Lung (tissue), 12 donors: ENCODE results near the gene TSPAN2. TPM values are rescaled to one million over a fixed set of nuclear protein-coding genes. Genes with fewer than 3 reads are reported as not detected.

Experiments
- ATAC-seq: fragments of 200-7000 bp; cut with Tn5 transposase; one replicate; pipeline ENCODE4 v1.9.1; 2020; ENCODE audit warnings: moderate number of reproducible peaks; ENCODE audit not compliant: insufficient read depth, low FRiP score
- DNase-seq, 3 donors: peaks; one replicate each; pipeline ENCODE4 v3.0.0-alpha.2; 2013 to 2017
- H3K27ac ChIP-seq, 2 donors: one replicate each; pipeline ENCODE4 v1.5.1; 2013; ENCODE audit warnings: mild to moderate bottlenecking in 2 of 2, moderate library complexity in 2 of 2, control low read depth in 1 of 2, inconsistent platforms in 1 of 2, low read depth in 1 of 2, low read length in 1 of 2
- H3K27me3 ChIP-seq, 3 donors: one replicate each; pipeline ENCODE4 v1.5.1; 2013; ENCODE audit warnings: low read length in 2 of 3; ENCODE audit not compliant: control insufficient read depth in 3 of 3, insufficient read depth in 3 of 3
- H3K36me3 ChIP-seq, 4 donors: one replicate each; pipeline ENCODE4 v1.5.1; 2013; ENCODE audit warnings: low read length in 4 of 4, mild to moderate bottlenecking in 1 of 4, moderate library complexity in 1 of 4; ENCODE audit not compliant: control insufficient read depth in 4 of 4, insufficient read depth in 4 of 4
- H3K4me1 ChIP-seq, 5 donors: one replicate each; pipeline ENCODE4 v1.5.1; 2013; ENCODE audit warnings: low read length in 5 of 5, mild to moderate bottlenecking in 2 of 5, moderate library complexity in 1 of 5; ENCODE audit not compliant: control insufficient read depth in 5 of 5, insufficient read depth in 5 of 5
- H3K4me3 ChIP-seq: one replicate; pipeline ENCODE4 v1.5.1; 2013; ENCODE audit warnings: mild to moderate bottlenecking, control low read depth, moderate library complexity
- H3K9ac ChIP-seq, 2 donors: one replicate each; pipeline ENCODE4 v1.5.1; 2013; ENCODE audit warnings: low read length in 2 of 2, control low read depth in 1 of 2; ENCODE audit not compliant: insufficient read depth in 1 of 2
- H3K9me3 ChIP-seq, 4 donors: one replicate each; pipeline ENCODE4 v1.5.1; 2013; ENCODE audit warnings: low read length in 3 of 4, mild to moderate bottlenecking in 1 of 4, moderate library complexity in 1 of 4; ENCODE audit not compliant: control insufficient read depth in 4 of 4, insufficient read depth in 3 of 4
- WGBS, 2 donors: extraction: QIAGEN DNeasy Blood & Tissue Kit; methylation state at CpG; one replicate each; pipeline ENCODE4 v1.1.7; 2013; 5-methylcytosine and 5-hydroxymethylcytosine counted together
- polyA plus RNA-seq, 2 donors: library from polyadenylated mRNA; stranded (reverse); fragments of 200-250 nt; gene quantifications; one replicate each; pipeline ENCODE4 v1.2.1, GENCODE V29; 2013
- total RNA-seq, 2 donors: library from RNA; depleted of rRNA in 1 of 2; stranded (reverse); fragments of >200 nt in 1 of 2; gene quantifications; one replicate each; pipeline ENCODE4 v1.2.1, GENCODE V29; 2014 to 2021
- TF ChIP-seq, protein P1 (sequence below): IDR thresholded peaks from 2 replicates; pipeline ENCODE4 v1.5.1; 2012; ENCODE audit warnings: mild to moderate bottlenecking; ENCODE audit errors: control extremely low read depth, extremely low read depth
- donor health status: control.
- donor health status: control.
- donor health status: Bipolar disorder and iron deficiency.
- donor health status: healthy.
- donor health status: DM: yes; HTN: yes; CAD: no.

The TSPAN2 gene
- total and polyA plus RNA-seq, 4 donors = 1.5 to 10.4 (median 8.2) TPM

DNA sequence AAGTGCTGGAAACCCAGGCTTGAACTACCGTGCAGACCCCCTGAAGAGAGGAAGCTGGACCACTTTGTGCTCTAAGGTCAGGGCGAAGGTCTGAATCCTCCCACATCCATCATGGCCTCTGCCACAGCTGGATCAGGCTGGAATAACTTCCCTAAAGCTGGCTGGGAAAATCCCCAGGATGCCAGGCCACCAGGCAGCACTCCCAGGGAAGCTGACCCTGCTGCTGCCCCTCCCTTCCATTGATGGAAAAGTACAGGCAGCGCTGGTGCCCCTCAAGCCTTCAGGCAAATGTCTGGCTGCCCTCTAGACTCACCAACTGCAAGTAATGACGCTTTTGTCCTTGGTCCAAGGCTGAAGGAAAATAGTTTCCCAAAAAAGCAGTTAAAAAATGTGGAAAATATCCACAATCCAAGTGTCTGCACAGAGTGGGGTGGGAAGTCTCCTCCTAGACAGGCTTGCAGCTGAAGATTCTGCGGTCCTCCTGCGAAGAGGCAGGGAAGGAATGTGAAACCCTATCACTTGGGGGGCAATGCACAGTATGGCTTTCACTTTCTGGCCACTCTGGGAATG is 39.9 kb upstream of the TSPAN2 start:
- 79 to 86% methylated on average over 6 of the region's 6 CpGs for WGBS, 2 donors
- H3K4me3 ChIP-seq = no peak overlapping the region
- H3K27ac ChIP-seq = no peak overlapping the region
- TF ChIP-seq, protein P1, sequence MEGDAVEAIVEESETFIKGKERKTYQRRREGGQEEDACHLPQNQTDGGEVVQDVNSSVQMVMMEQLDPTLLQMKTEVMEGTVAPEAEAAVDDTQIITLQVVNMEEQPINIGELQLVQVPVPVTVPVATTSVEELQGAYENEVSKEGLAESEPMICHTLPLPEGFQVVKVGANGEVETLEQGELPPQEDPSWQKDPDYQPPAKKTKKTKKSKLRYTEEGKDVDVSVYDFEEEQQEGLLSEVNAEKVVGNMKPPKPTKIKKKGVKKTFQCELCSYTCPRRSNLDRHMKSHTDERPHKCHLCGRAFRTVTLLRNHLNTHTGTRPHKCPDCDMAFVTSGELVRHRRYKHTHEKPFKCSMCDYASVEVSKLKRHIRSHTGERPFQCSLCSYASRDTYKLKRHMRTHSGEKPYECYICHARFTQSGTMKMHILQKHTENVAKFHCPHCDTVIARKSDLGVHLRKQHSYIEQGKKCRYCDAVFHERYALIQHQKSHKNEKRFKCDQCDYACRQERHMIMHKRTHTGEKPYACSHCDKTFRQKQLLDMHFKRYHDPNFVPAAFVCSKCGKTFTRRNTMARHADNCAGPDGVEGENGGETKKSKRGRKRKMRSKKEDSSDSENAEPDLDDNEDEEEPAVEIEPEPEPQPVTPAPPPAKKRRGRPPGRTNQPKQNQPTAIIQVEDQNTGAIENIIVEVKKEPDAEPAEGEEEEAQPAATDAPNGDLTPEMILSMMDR = no peak
- no peak overlapping the region for H3K9ac ChIP-seq
- DNase-seq = no peak
- peaks cover 0 to under 1% (median 0%) of the 10 kb centered on the region in 4 donors for H3K9me3 ChIP-seq
- H3K36me3 ChIP-seq = no peaks in the 10 kb centered on the region
- no peaks in the 10 kb centered on the region for H3K27me3 ChIP-seq
- ATAC-seq = no peak
- no peaks in the 10 kb centered on the region for H3K4me1 ChIP-seq

- ATAC-seq (no peak), DNase-seq (no peak)
- Histone ChIP-seq H3K9ac (no peak overlapping the region), H3K36me3 (no peaks in the 10 kb centered on the region), H3K27me3 (no peaks in the 10 kb centered on the region), H3K27ac (no peak overlapping the region), H3K4me1 (no peaks in the 10 kb centered on the region), H3K4me3 (no peak overlapping the region), H3K9me3 (peaks cover 0 to 2% (median 0%) of the 10 kb centered on the region in 4 donors)
- 95 to 96% methylated on average over 1 of the region's 1 CpG for WGBS, 2 donors
- TF ChIP-seq, protein P1 = no peak
Measured at GRCh38 chr1:115127539-115127938, 38.2 kb upstream of the TSPAN2 start.

DNA sequence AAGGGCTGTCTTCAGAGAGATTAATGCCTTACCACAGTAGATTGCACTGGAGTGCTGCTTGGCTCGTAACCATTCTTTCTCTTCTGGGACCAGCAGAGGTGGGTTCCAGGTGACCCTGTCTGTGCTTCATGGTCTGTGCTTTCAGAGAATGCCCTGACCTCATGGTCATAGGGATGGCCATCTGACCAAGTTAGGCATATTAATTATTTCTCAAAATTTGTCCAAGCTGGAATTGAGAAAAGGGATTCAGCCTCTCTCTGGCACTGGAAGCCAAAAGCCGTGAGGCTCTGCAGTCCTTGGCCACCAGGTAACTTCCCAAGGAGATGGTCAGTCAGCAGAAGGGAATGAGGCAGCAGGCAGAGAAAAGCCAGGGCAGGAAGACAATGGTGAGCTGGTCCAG is 37.2 kb upstream of the TSPAN2 start:
- Histone ChIP-seq H3K4me1 (no peaks in the 10 kb centered on the region), H3K9me3 (peaks cover 0 to 6% (median 3%) of the 10 kb centered on the region in 4 donors), H3K27ac (no peak overlapping the region), H3K4me3 (no peak overlapping the region), H3K36me3 (no peaks in the 10 kb centered on the region), H3K9ac (no peak overlapping the region), H3K27me3 (no peaks in the 10 kb centered on the region)
- DNase-seq (no peak), ATAC-seq (no peak)
- 90 to 95% methylated on average over 2 of the region's 2 CpGs for WGBS, 2 donors
- TF ChIP-seq, protein P1 = no peak

DNA sequence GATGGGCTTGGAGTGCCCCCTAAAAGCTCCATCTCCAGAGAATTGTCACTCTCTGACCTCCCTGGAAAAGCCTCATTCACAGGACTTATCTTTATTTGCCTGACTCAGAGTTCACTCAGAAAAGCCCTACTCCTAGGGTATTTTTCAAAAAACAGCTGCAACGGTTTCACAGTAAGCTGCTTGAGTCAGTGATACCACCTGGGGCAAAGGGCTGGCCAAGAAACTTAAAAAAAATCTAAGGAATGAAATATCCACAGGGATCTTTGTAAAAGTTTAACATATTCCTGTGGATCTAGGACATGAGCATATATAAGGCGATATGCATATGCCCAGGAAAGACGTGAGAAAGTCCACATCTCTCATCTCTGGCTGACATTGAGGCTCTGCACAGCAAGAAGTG is 33.8 kb upstream of the TSPAN2 start:
- WGBS, 2 donors = 75 to 80% methylated on average over 3 of the region's 3 CpGs
- TF ChIP-seq, protein P1 = no peak
- no peak for ATAC-seq

More for the DNA sequence above, 33.8 kb upstream of the TSPAN2 start:
- H3K27ac ChIP-seq = no peak overlapping the region
- no peaks in the 10 kb centered on the region for H3K36me3 ChIP-seq
- H3K9me3 ChIP-seq = peaks cover 0 to 9% (median 7%) of the 10 kb centered on the region in 4 donors
- no peak overlapping the region for H3K4me3 ChIP-seq
- DNase-seq = no peak
- H3K4me1 ChIP-seq = peaks cover 0 to 1% (median 0%) of the 10 kb centered on the region in 5 donors
- H3K9ac ChIP-seq = no peak overlapping the region
- no peaks in the 10 kb centered on the region for H3K27me3 ChIP-seq
